Neuronal stem cell (in vitro differentiated cells): ENCODE results near the gene TNS3.
A peak's percentile ranks its signal among the peaks of the same experiment; 100 is the strongest.

Source experiments
- DNase-seq: peaks from one replicate; pipeline ENCODE4 v3.0.0-alpha.2; 2013; ENCODE audit warnings: low spot score
- H2AFZ ChIP-seq: one replicate; pipeline ENCODE4 v1.6.1; 2013; ENCODE audit warnings: mild to moderate bottlenecking, low read length, inconsistent platforms
- H2AK5ac ChIP-seq: 2 replicates; pipeline ENCODE4 v1.6.1; 2013; ENCODE audit warnings: low read depth, mild to moderate bottlenecking, inconsistent platforms, low read length, moderate library complexity, mixed read lengths
- H2BK120ac ChIP-seq: 2 replicates; pipeline ENCODE4 v1.6.1; 2013; ENCODE audit warnings: low read depth, mild to moderate bottlenecking, inconsistent platforms, low read length, moderate library complexity, mixed read lengths
- H2BK12ac ChIP-seq: one replicate; pipeline ENCODE4 v1.6.1; 2013; ENCODE audit warnings: low read length, inconsistent platforms
- H2BK15ac ChIP-seq: 2 replicates; pipeline ENCODE4 v1.6.1; 2013; ENCODE audit warnings: mild to moderate bottlenecking, low read length, inconsistent platforms, mixed read lengths
- H2BK5ac ChIP-seq: one replicate; pipeline ENCODE4 v1.6.1; 2013; ENCODE audit warnings: inconsistent platforms, mild to moderate bottlenecking, low read length, moderate library complexity
- H3K14ac ChIP-seq: one replicate; pipeline ENCODE4 v1.6.1; 2013; ENCODE audit warnings: low read length, inconsistent platforms
- H3K18ac ChIP-seq: 2 replicates; pipeline ENCODE4 v1.6.1; 2013; ENCODE audit warnings: low read length, inconsistent platforms
- H3K23ac ChIP-seq: 2 replicates; pipeline ENCODE4 v1.6.1; 2013; ENCODE audit warnings: low read depth, mild to moderate bottlenecking, mixed read lengths, low read length, inconsistent platforms; ENCODE audit not compliant: poor library complexity
- H3K27ac ChIP-seq: replicated peaks from 3 replicates; pipeline ENCODE4 v1.5.1; 2013; ENCODE audit warnings: low read length, inconsistent platforms
- H3K27me3 ChIP-seq, 3 experiments: 2 replicates each; pipeline ENCODE4 v1.6.1; 2013; ENCODE audit warnings: low read length in 3 of 3, mild to moderate bottlenecking in 2 of 3, inconsistent platforms in 1 of 3, low read depth in 1 of 3, mixed read lengths in 1 of 3, moderate library complexity in 1 of 3; ENCODE audit not compliant: control insufficient read depth in 3 of 3, insufficient read depth in 3 of 3
- H3K36me3 ChIP-seq, 2 donors: replicated peaks in 1 of 2; 2 replicates each; pipeline ENCODE4 v1.6.1; 2013; ENCODE audit warnings: low read length in 2 of 2; ENCODE audit not compliant: control insufficient read depth in 2 of 2, insufficient read depth in 2 of 2
- H3K4ac ChIP-seq: 2 replicates; pipeline ENCODE4 v1.6.1; 2013; ENCODE audit warnings: inconsistent platforms, mild to moderate bottlenecking, low read length, moderate library complexity
- H3K4me1 ChIP-seq, 2 donors: 1 replicate in 1 of 2; 2 replicates in 1 of 2; pipeline ENCODE4 v1.6.1; 2013; ENCODE audit warnings: low read length in 2 of 2, low read depth in 1 of 2; ENCODE audit not compliant: control insufficient read depth in 2 of 2, insufficient read depth in 1 of 2
- H3K4me2 ChIP-seq: one replicate; pipeline ENCODE4 v1.6.1; 2013; ENCODE audit warnings: mild to moderate bottlenecking, low read length, inconsistent platforms; ENCODE audit not compliant: insufficient read depth, poor library complexity, severe bottlenecking
- H3K4me3 ChIP-seq, 2 donors: 2 replicates each; pipeline ENCODE4 v1.5.1; 2013; ENCODE audit warnings: low read length in 2 of 2, mild to moderate bottlenecking in 2 of 2, inconsistent platforms in 1 of 2, moderate library complexity in 1 of 2
- H3K79me1 ChIP-seq: one replicate; pipeline ENCODE4 v1.6.1; 2013; ENCODE audit warnings: low read depth, mild to moderate bottlenecking, inconsistent platforms, low read length, moderate library complexity
- H3K9ac ChIP-seq: one replicate; pipeline ENCODE4 v1.6.1; 2013; ENCODE audit warnings: mild to moderate bottlenecking, low read depth, low read length, inconsistent platforms; ENCODE audit not compliant: poor library complexity
- H3K9me3 ChIP-seq, 2 donors: replicated peaks in 1 of 2; 2 replicates each; pipeline versions ENCODE3 to v1.6.1; 2013; ENCODE audit warnings: low read length in 2 of 2, mild to moderate bottlenecking in 2 of 2, inconsistent platforms in 1 of 2, low read depth in 1 of 2, mixed read lengths in 1 of 2, moderate library complexity in 1 of 2; ENCODE audit not compliant: control insufficient read depth in 2 of 2, insufficient read depth in 1 of 2
- H4K8ac ChIP-seq: one replicate; pipeline ENCODE4 v1.6.1; 2013; ENCODE audit warnings: low read depth, mild to moderate bottlenecking, inconsistent platforms, low read length, moderate library complexity
- H4K91ac ChIP-seq: one replicate; pipeline ENCODE4 v1.6.1; 2013; ENCODE audit warnings: low read length, low read depth, mild to moderate bottlenecking, inconsistent platforms; ENCODE audit not compliant: poor library complexity
- WGBS, 2 donors: extraction: QIAGEN DNeasy Blood & Tissue Kit; methylation state at CpG; one replicate each; pipeline ENCODE4 v1.1.7; 2013; ENCODE audit warnings: missing lambda C conversion rate in 2 of 2, mixed read lengths in 1 of 2; ENCODE audit not compliant: insufficient read length in 2 of 2, insufficient replicate concordance in 1 of 2; ENCODE audit errors: extremely low coverage in 2 of 2; 5-methylcytosine and 5-hydroxymethylcytosine counted together

Gene TNS3

GRCh38 chr7:47498229-47499056 is 83.5 kb downstream of the TNS3 start:
- Histone ChIP-seq H2AFZ (no peak overlapping the region), H3K4me2 (no peak overlapping the region), H4K91ac (no peak overlapping the region), H3K9me3 (no peaks in the 10 kb centered on the region), H2AK5ac (peak overlapping the region; percentile 16), H3K27me3 (no peaks in the 10 kb centered on the region), H3K18ac (peak overlapping the region; percentile 6), H2BK12ac (no peak overlapping the region), H3K4ac (no peak overlapping the region), H4K8ac (no peak overlapping the region), H3K23ac (no peak overlapping the region), H3K9ac (no peak overlapping the region), H2BK15ac (no peak overlapping the region), H3K4me3 (no peak overlapping the region), H2BK5ac (no peak overlapping the region), H2BK120ac (no peak overlapping the region), H3K27ac (no peak overlapping the region), H3K14ac (no peak overlapping the region), H3K36me3 (no peaks in the 10 kb centered on the region), H3K4me1 (peaks cover 19 to 59% of the 10 kb centered on the region in 2 donors), H3K79me1 (peaks cover 4% of the 10 kb centered on the region)
- no peak for DNase-seq
- no CpG with 5 or more reads among the region's 17 CpGs for WGBS, 2 donors

GRCh38 chr7:47497367-47498096 is 84.4 kb downstream of the TNS3 start:
- WGBS, 2 donors = no CpG with 5 or more reads among the region's 12 CpGs
- Histone ChIP-seq H2BK5ac (no peak overlapping the region), H2AK5ac (peak overlapping the region; percentile 16), H4K91ac (no peak overlapping the region), H3K4ac (no peak overlapping the region), H3K9me3 (no peaks in the 10 kb centered on the region), H3K36me3 (no peaks in the 10 kb centered on the region), H3K27ac (no peak overlapping the region), H3K4me3 (no peak overlapping the region), H3K4me2 (no peak overlapping the region), H3K23ac (no peak overlapping the region), H3K9ac (peak overlapping the region; percentile 39), H3K14ac (no peak overlapping the region), H2AFZ (peak overlapping the region; percentile 68), H3K27me3 (no peaks in the 10 kb centered on the region), H3K79me1 (peaks cover 4% of the 10 kb centered on the region), H2BK12ac (no peak overlapping the region), H2BK15ac (no peak overlapping the region), H3K4me1 (peaks cover 19 to 58% of the 10 kb centered on the region in 2 donors), H2BK120ac (no peak overlapping the region), H4K8ac (no peak overlapping the region), H3K18ac (peak overlapping the region; percentile 16)
- DNase-seq = no peak

- Histone ChIP-seq H2BK15ac (peak overlapping the region; percentile 32), H3K4me2 (no peak overlapping the region), H2BK12ac (peak overlapping the region; percentile 58), H3K4me3 (peak overlapping the region in 1 of 2 donors; percentile 4), H3K14ac (peak overlapping the region; percentile 41), H2BK5ac (no peak overlapping the region), H3K4me1 (peaks cover 19 to 58% of the 10 kb centered on the region in 2 donors), H3K18ac (peak overlapping the region; percentile 88), H4K8ac (no peak overlapping the region), H3K27me3 (no peaks in the 10 kb centered on the region), H3K36me3 (no peaks in the 10 kb centered on the region), H3K79me1 (peaks cover 8% of the 10 kb centered on the region), H2AK5ac (peak overlapping the region; percentile 91), H4K91ac (no peak overlapping the region), H2BK120ac (no peak overlapping the region), H3K9me3 (no peaks in the 10 kb centered on the region), H3K27ac (no peak overlapping the region), H3K9ac (peak overlapping the region; percentile 78), H2AFZ (no peak overlapping the region), H3K23ac (no peak overlapping the region), H3K4ac (peak overlapping the region; percentile 53)
- WGBS, 2 donors = no CpG with 5 or more reads among the region's 7 CpGs
- DNase-seq = no peak
These were observed 85.2 kb downstream of the TNS3 start for GRCh38 chr7:47496666-47497065.

GRCh38 chr7:47496056-47496665 is 85.8 kb downstream of the TNS3 start:
- Histone ChIP-seq H3K79me1 (peaks cover 8% of the 10 kb centered on the region), H3K4me1 (peaks cover 17 to 57% of the 10 kb centered on the region in 2 donors), H3K23ac (no peak overlapping the region), H2BK5ac (peak overlapping the region; percentile 15), H3K27ac (no peak overlapping the region), H2BK15ac (peak overlapping the region; percentile 32), H3K4ac (peak overlapping the region; percentile 53), H3K9me3 (no peaks in the 10 kb centered on the region), H3K36me3 (no peaks in the 10 kb centered on the region), H2BK12ac (peak overlapping the region; percentile 82), H3K27me3 (no peaks in the 10 kb centered on the region), H3K18ac (peak overlapping the region; percentile 88), H2AFZ (no peak overlapping the region), H3K4me2 (no peak overlapping the region), H3K9ac (peak overlapping the region; percentile 78), H3K14ac (peak overlapping the region; percentile 41), H2BK120ac (no peak overlapping the region), H4K91ac (no peak overlapping the region), H3K4me3 (peak overlapping the region in 1 of 2 donors; percentile 4), H4K8ac (no peak overlapping the region), H2AK5ac (peak overlapping the region; percentile 91)
- WGBS, 2 donors = no CpG with 5 or more reads among the region's 11 CpGs
- no peak for DNase-seq
